Ovary (tissue), 3 donors: ENCODE measurements around the gene RTP5.

Experiments
- CTCF ChIP-seq, 3 donors: fragments of 450-650 bp in 2 of 3; fragments of 200-600 bp in 1 of 3; IDR thresholded peaks; one replicate each; pipeline versions ENCODE4 v1.5.1 to v1.8.0; 2016 to 2022; ENCODE audit warnings: antibody characterized with exemption in 3 of 3, mild to moderate bottlenecking in 1 of 3
- POLR2A ChIP-seq: fragments of 450-650 bp; IDR thresholded peaks from one replicate; pipeline ENCODE4 v1.6.1; 2017; ENCODE audit warnings: antibody characterized with exemption, mild to moderate bottlenecking, moderate library complexity
- donor health status: DM: no; HTN: no; CAD: no.

- TF ChIP-seq CTCF (IDR thresholded peaks at IDR 0.05) (no peak), POLR2A (no peak)
These were observed 4.0 kb upstream of the RTP5 start for GRCh38 chr2:241865416-241865956.
